ENCODE data around the gene TEDC1.
A peak's percentile ranks its signal among the peaks of the same experiment; 100 is the strongest.

Gene TEDC1

DNA sequence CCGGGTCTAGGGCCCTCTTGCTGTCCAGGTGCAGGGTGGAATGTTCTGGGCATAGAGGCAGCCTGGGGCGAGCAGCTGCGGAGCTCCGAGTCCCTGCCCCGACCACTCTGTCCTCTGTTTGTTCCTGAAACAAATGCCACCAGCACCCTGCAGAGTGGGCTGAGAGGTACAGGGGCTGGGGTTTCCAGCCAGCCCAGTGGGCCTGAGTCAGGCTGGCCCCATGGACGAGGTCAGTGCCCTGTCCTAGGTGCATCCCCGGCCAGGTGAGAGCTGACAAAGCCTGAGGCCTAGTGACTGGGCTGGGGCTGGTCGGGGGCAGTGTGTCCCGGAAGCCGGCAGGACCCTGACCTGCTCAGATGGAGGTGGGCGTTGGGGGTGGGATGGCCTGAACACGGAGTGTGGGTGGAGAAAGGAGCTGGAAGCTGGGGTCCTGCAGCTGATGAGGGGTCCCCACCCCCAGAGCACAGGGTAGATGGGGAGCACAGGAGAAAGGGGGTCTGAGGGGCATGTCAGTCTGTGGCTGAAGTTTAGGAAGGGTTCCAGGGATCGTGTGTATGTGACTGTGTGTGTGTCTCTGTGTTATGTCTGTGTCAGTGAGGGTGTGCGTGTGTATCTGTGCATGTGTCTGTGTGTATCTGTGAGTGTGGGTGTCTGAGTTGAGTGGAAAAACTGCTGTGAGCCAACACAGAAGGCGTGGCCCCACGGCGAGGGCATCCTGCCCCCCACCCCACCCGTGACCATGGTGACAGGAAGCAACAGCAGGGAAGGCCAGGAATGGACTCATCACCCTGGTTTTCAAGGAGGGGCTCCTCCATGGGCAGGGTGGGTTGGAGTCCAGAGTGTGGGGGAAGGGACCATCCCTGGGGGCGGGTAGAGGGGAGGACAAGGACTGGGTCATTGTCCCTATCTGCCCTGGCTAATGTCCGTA lies 6.7 kb upstream of the TEDC1 start:
- DNase-seq (ENCODE audit: low read depth in 2 of 2, low spot score in 1 of 2) = no peak

DNA sequence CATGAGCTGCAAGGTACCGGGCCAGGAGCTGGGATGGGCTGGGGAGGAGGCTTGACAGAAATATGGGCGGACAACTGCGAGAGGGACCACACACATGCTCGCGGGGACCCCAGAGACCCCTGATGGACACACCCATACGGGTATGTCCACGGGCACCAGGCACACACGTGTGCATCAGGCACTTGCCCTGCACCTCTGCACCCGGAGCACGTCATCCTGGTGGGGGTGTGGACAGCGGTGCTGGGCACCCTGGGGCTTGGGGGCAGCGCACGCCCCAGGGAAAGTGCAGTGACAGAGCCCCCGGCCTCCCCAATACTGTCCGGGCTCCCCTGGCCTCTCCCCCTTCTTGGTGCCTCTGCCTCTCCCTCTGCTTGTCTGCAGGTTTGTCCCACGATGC lies 6.1 kb upstream of the TEDC1 start:
- no peak for DNase-seq (ENCODE audit: low read depth in 2 of 2, low spot score in 1 of 2)

DNA sequence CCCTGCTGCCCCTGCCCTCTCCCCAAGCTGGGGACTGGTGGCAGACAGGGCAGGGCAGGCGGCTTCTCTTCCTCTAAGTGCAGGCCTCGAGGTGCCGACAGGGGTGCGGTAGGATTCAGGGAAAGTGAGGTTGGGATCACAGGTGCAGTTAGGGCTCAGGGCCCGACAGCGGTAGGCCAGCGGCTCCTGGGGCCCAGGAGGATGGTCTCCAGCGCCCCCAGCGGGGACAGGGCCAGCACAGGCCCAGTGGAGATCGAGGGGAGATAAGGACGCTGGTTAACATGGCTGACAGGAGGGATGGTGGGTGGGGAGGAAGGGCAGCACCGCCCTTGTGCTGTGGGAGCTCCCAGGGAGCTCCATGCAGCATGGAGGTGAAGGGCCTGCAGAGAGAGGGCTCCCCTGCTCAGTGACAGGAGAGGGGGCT lies 5.3 kb upstream of the TEDC1 start:
- no peak for DNase-seq (ENCODE audit: low read depth in 2 of 2, low spot score in 1 of 2)

- no peak for DNase-seq (ENCODE audit: low read depth in 2 of 2, low spot score in 1 of 2)
Observed at GRCh38 chr14:105486163-105486973, 4.7 kb upstream of the TEDC1 start, which contains the start of gene CRIP1. CRIP1 (plus strand) TSS chr14:105486886; CDS start chr14:105487260, 374 bp downstream.

DNA sequence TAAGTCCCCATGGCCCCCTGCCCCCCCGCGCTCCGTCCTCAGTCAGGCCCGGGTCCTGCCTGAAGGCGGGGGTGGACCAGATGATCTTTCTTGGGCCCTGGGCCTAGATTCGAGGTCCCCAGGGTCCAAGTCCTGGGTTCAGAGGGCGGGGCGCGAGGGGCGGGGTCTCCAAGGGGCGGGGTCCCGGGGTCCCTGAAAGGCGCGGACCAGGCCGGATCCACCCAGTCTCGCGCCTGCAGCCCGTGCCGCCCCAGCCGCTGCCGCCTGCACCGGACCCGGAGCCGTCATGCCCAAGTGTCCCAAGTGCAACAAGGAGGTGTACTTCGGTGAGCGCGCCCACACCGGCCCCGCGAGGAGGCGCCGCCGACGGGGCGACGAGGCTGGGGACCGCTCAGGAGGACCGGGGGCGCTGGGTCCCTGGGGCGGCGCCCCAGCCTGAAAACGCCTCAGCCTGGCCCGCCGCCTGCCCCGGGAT lies 4.0 kb upstream of the TEDC1 start:
- DNase-seq (ENCODE audit: low read depth in 2 of 2, low spot score in 1 of 2) = no peak

DNA sequence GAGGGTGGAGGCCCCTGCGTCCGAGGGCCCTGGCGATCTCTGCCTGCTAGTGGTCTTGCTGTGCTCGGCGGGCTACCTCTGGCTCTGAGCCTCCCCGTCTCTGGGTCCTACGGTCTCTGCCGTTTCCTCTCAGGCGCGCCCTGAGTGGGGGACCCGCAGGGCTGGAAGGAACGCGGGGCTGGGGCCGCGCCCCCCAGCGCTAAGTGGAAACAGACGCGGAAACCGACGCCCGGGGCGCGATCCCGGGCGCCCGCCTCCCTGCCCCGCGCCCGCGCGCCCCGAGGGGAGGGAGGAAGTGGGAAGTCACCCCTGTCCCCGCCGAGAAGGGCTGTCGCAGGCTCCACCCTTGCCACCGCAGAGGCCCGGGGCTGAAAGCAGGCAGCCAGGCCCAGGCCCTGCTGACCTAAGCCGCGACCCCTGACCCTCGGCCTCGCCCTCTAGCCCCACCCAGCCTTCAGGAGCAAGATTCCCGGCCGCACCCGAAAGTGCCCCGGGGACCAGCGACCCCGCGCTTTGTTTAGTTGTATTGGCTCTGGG lies 3.5 kb upstream of the TEDC1 start:
- DNase-seq (ENCODE audit: low read depth in 2 of 2, low spot score in 1 of 2) = no peak

GRCh38 chr14:105487986-105488777 lies 2.9 kb upstream of the TEDC1 start:
- no peak for DNase-seq (ENCODE audit: low read depth in 2 of 2, low spot score in 1 of 2)

DNA sequence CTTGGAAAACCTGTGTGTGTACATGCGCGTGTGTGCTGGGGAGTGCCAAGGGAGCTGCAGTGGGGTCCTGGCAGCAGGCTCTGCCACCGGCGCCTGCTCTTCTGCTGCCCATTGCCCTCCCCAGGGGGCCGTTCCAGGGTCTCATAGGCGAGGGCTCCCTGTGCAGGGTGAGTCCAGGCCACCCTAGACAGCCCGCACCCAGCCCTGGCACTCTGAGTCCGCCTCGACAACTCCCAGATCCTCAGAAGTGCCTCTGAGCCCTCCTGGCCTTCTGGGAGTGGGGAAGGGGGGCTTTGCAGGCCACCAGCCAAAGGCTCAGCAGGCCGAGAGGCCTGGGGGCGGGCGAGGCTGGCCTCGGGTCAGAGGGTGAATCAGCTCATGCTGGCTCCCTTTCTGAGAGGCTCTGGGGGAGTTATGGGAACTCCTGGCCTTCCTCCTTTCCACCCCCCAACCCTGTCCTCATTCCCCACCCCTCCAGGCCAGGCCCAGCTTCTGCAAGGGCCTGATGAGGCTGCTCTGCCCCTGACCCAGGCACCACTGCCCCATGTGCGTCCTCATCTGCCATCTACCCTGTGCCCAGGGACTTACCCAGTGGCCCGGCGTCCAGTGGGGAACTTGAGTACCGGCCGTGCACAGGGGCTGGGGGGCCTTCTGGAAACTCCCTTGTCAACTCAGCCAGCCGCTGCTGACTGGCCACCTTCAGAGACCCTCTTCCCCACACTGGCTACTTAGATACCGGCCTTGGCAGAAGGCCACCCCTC lies 2.1 kb upstream of the TEDC1 start:
- no peak for DNase-seq (ENCODE audit: low read depth in 2 of 2, low spot score in 1 of 2)

DNA sequence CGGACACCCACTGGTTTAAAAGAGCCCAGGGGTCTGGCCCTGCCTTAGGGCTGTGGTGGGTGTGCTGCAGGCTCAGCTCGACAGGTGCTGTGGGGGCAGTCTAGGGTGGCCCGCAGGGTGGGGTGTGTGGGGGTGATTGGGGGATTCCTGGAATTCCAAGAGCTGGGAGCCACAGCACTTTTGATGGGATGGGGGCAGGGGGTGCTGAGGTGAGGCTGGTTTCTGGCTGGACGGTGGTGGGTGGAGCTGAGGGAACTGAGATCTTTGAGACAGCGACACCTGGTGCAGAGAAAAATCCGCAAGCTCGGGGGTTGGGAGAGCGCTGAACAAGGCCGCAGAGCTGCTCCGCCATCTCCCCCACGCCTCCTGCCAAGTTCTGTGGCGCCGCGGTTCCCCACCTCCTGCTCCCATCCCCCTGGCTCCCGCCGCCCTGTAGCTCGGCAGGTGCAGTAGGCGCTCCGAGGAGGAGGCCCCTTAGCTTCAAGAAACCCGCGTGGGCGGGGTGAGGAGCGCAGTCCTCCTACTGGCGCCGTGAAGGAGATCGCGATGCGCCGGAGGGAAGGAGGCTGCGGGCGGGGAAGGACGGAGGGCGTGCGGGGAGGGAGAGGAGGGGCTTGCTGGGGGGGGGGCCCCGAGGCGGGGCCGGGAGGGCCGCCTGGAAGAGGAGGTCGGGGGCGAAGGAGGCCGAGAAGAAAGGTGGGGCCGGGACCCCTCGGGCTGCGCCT lies 1.3 kb upstream of the TEDC1 start:
- DNase-seq (ENCODE audit: low read depth in 2 of 2, low spot score in 1 of 2) = peak; percentile 67 to 78

DNA sequence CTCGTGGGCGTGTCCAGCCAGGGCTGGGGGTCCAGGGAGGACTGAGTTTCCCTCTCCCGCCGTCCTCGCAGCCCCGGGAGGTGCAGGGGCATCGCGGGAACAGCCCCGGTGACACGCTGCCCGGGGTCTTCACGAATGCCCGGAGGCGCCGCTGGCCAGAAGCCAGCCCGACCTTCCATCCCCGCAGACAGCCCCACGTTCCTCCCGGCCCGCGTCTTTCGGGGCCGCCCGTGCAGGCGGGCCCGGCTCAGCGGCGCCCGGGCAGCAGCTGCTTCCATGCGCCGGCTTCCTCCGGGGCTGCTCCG lies 827 bp upstream of the TEDC1 start:
- DNase-seq (ENCODE audit: low read depth in 2 of 2, low spot score in 1 of 2) = no peak

- peak; percentile 65 to 69 for DNase-seq (ENCODE audit: low read depth in 2 of 2, low spot score in 1 of 2)
Observed at GRCh38 chr14:105491366-105491973, 424 bp downstream of the TEDC1 start.

DNA sequence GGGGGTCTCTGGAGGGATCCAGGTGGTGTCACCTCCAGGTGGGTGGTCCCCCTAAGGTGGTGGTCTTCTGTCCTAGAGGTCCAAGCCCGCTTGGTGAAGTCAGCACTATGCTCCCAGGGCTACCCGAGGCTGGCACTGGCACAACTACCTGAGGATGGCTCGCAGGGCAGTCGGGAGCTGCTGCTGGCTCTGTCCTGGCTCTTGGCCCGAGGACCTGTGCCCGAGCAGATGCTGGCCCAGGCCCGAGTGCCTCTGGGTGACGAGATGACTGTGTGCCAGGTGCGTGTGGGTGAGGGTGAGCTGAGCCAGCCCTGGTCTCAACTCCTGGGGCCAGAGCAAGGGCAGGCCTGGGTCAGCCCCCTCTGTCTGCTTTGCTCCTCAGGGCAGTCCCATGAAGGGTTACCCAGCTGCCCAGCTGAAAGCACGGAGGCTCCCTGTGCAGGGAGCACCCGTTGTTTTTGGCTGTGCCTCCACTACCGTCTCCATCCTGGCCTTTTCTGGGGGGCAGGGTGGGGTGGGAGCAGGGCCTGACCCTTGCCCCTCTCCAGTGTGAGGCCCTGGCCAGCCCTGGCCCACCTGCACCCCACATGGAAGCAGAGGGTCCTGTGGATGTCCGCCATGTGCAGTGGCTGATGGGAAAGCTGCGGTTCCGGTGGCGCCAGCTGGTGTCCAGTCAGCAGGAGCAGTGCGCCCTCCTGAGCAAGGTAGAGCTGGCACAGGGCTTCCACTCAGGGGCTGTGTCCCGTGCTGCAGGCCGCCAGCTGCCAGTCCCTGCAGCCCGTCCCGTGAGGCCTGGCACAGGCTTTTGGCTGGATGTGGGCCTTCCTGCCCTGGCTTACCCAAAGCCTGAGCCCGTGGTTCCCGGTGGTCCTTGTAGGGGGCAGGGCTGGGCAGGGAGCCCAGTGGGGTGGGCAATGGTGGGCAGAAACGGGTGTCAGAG lies 1.3 kb downstream of the TEDC1 start:
- DNase-seq (ENCODE audit: low read depth in 2 of 2, low spot score in 1 of 2) = no peak

DNA sequence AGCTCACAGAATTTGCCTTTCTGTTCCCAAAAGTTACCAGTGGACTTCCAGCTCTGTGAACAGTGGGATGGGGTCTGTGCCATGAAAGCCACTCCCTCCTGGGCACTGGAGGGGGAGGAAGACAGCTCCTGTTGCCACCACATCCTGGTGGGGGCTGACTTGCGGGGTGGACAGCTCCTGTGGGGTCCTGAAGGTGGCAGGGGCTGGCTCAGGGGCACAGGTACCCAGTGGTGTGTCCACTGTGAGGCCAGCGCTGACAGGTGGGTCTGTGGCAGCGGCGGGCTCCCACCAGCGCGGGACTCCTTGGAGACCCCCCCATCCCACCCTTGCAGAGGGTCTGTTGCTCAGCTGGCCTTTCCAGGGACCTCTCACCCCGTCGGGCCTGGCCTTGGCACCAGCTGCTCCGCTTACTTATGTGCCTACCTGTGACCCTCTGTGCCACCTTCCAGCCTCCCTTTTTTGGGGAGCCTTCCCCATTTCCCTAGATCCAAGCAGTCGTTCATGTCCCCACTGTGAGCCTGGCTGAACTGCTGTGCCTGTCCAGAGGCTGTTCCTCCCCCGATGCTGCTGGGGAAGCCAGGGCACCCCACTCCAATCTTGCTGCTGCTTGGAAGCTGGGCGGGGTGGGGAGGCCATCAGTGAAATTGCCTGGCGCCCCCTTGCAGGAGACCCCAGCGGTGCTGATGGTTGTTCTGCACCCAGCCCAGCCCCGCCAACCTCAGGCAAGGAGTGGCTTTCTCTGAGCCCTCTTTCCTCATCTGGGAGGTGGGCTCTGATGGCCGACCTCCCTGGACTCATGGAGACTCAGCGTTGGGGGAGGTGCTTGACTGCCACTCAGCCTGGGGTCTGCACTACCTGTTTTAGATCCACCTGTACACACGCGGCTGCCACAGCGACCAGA lies 2.2 kb downstream of the TEDC1 start:
- no peak for DNase-seq (ENCODE audit: low read depth in 2 of 2, low spot score in 1 of 2)

GRCh38 chr14:105493921-105494605 lies 3.0 kb downstream of the TEDC1 start:
- DNase-seq (ENCODE audit: low read depth in 2 of 2, low spot score in 1 of 2) = no peak

GRCh38 chr14:105494606-105494929 lies 3.5 kb downstream of the TEDC1 start:
- DNase-seq (ENCODE audit: low read depth in 2 of 2, low spot score in 1 of 2) = no peak

- no peak for DNase-seq (ENCODE audit: low read depth in 2 of 2, low spot score in 1 of 2)
Observed at GRCh38 chr14:105495101-105495989, 4.3 kb downstream of the TEDC1 start.

All from stimulated activated CD8-positive, alpha-beta memory T cell treated with anti-CD3 and anti-CD28 coated beads, Interleukin-4, amount 100 ng/mL, for 4 hours (primary cell).